ENCODE data around the gene FAM72D. TPM values are rescaled to one million over a fixed set of nuclear protein-coding genes. Genes with fewer than 3 reads are reported as not detected.
A peak's percentile ranks its signal among the peaks of the same experiment; 100 is the strongest.
"Not testable (repeated sequence)": the region's sequence is repeated elsewhere in the genome, so short reads cannot be mapped to it uniquely, and the experiment has no call there.

FAM72D gene
- total and polyA plus RNA-seq, 5 donors from 2014 or later = 0.38 to 0.47 TPM; not detected in 3

- H3K4me1 Mint-ChIP-seq; H3K27ac ChIP-seq (ENCODE audit: insufficient read depth, low read length, poor library complexity, severe bottlenecking); H3K27me3 ChIP-seq (ENCODE audit: control insufficient read depth, insufficient read depth, low read length); ATAC-seq (ENCODE audit: low read depth in 2 of 2); H3K4me3 ChIP-seq (ENCODE audit: low read depth, low read length); H3K36me3 ChIP-seq (ENCODE audit: control insufficient read depth, insufficient read depth, low read length); H3K27me3 Mint-ChIP-seq; H3K27ac Mint-ChIP-seq; H3K9me3 Mint-ChIP-seq; DNase-seq; H3K36me3 Mint-ChIP-seq; H3K4me3 Mint-ChIP-seq; H3K4me1 ChIP-seq (ENCODE audit: control insufficient read depth, insufficient read depth, low read length, poor library complexity, severe bottlenecking); H3K9me3 ChIP-seq (ENCODE audit: control insufficient read depth in 2 of 2, low read length in 2 of 2): not testable (repeated sequence)
Measured at GRCh38 chr1:145146308-145146707, 50.5 kb downstream of the FAM72D start.

- H3K27me3 ChIP-seq (ENCODE audit: control insufficient read depth, insufficient read depth, low read length); ATAC-seq (ENCODE audit: low read depth in 2 of 2); H3K36me3 Mint-ChIP-seq; DNase-seq; H3K4me1 ChIP-seq (ENCODE audit: control insufficient read depth, insufficient read depth, low read length, poor library complexity, severe bottlenecking); H3K9me3 Mint-ChIP-seq; H3K27me3 Mint-ChIP-seq; H3K27ac Mint-ChIP-seq; H3K4me3 ChIP-seq (ENCODE audit: low read depth, low read length); H3K4me3 Mint-ChIP-seq; H3K4me1 Mint-ChIP-seq; H3K9me3 ChIP-seq (ENCODE audit: control insufficient read depth in 2 of 2, low read length in 2 of 2); H3K27ac ChIP-seq (ENCODE audit: insufficient read depth, low read length, poor library complexity, severe bottlenecking); H3K36me3 ChIP-seq (ENCODE audit: control insufficient read depth, insufficient read depth, low read length): not testable (repeated sequence)
Measured at GRCh38 chr1:145147172-145147571, 51.4 kb downstream of the FAM72D start.

GRCh38 chr1:145155421-145155820 lies 59.6 kb downstream of the FAM72D start:
- not testable (repeated sequence) for H3K27ac Mint-ChIP-seq; H3K4me3 ChIP-seq (ENCODE audit: low read depth, low read length); H3K4me1 ChIP-seq (ENCODE audit: control insufficient read depth, insufficient read depth, low read length, poor library complexity, severe bottlenecking); H3K27me3 Mint-ChIP-seq; H3K9me3 Mint-ChIP-seq; ATAC-seq (ENCODE audit: low read depth in 2 of 2); H3K27me3 ChIP-seq (ENCODE audit: control insufficient read depth, insufficient read depth, low read length); H3K36me3 ChIP-seq (ENCODE audit: control insufficient read depth, insufficient read depth, low read length); H3K4me3 Mint-ChIP-seq; H3K36me3 Mint-ChIP-seq; DNase-seq; H3K9me3 ChIP-seq (ENCODE audit: control insufficient read depth in 2 of 2, low read length in 2 of 2); H3K27ac ChIP-seq (ENCODE audit: insufficient read depth, low read length, poor library complexity, severe bottlenecking); H3K4me1 Mint-ChIP-seq

GRCh38 chr1:145155873-145156272 lies 60.1 kb downstream of the FAM72D start:
- not testable (repeated sequence) for H3K9me3 ChIP-seq (ENCODE audit: control insufficient read depth in 2 of 2, low read length in 2 of 2); ATAC-seq (ENCODE audit: low read depth in 2 of 2); H3K36me3 ChIP-seq (ENCODE audit: control insufficient read depth, insufficient read depth, low read length); H3K36me3 Mint-ChIP-seq; H3K4me1 Mint-ChIP-seq; H3K4me1 ChIP-seq (ENCODE audit: control insufficient read depth, insufficient read depth, low read length, poor library complexity, severe bottlenecking); H3K27ac ChIP-seq (ENCODE audit: insufficient read depth, low read length, poor library complexity, severe bottlenecking); H3K27me3 Mint-ChIP-seq; H3K9me3 Mint-ChIP-seq; DNase-seq; H3K27me3 ChIP-seq (ENCODE audit: control insufficient read depth, insufficient read depth, low read length); H3K4me3 Mint-ChIP-seq; H3K27ac Mint-ChIP-seq; H3K4me3 ChIP-seq (ENCODE audit: low read depth, low read length)

GRCh38 chr1:145156891-145157610 lies 61.3 kb downstream of the FAM72D start:
- not testable (repeated sequence) for H3K27me3 ChIP-seq (ENCODE audit: control insufficient read depth, insufficient read depth, low read length); H3K9me3 Mint-ChIP-seq; ATAC-seq (ENCODE audit: low read depth in 2 of 2); H3K36me3 ChIP-seq (ENCODE audit: control insufficient read depth, insufficient read depth, low read length); H3K27ac ChIP-seq (ENCODE audit: insufficient read depth, low read length, poor library complexity, severe bottlenecking); H3K36me3 Mint-ChIP-seq; H3K4me1 Mint-ChIP-seq; H3K4me1 ChIP-seq (ENCODE audit: control insufficient read depth, insufficient read depth, low read length, poor library complexity, severe bottlenecking); H3K27me3 Mint-ChIP-seq; H3K9me3 ChIP-seq (ENCODE audit: control insufficient read depth in 2 of 2, low read length in 2 of 2)
- H3K4me3 ChIP-seq (ENCODE audit: low read depth, low read length) = peak overlapping the region; percentile 32
- peak overlapping the region; percentile 32 to 84 (median 73) for H3K27ac Mint-ChIP-seq
- DNase-seq = peak in 2 of 3 donors; percentile 47 to 65
- H3K4me3 Mint-ChIP-seq = peak overlapping the region; percentile 77 to 84 (median 80)

GRCh38 chr1:145157715-145158114 lies 61.9 kb downstream of the FAM72D start:
- not testable (repeated sequence) for H3K27me3 Mint-ChIP-seq; ATAC-seq (ENCODE audit: low read depth in 2 of 2)

GRCh38 chr1:145161046-145161752 lies 65.4 kb downstream of the FAM72D start:
- not testable (repeated sequence) for H3K27me3 Mint-ChIP-seq; H3K27ac ChIP-seq (ENCODE audit: insufficient read depth, low read length, poor library complexity, severe bottlenecking); H3K4me1 Mint-ChIP-seq; H3K36me3 Mint-ChIP-seq; H3K27me3 ChIP-seq (ENCODE audit: control insufficient read depth, insufficient read depth, low read length); H3K36me3 ChIP-seq (ENCODE audit: control insufficient read depth, insufficient read depth, low read length); H3K4me3 Mint-ChIP-seq; H3K9me3 ChIP-seq (ENCODE audit: control insufficient read depth in 2 of 2, low read length in 2 of 2); H3K27ac Mint-ChIP-seq; H3K4me3 ChIP-seq (ENCODE audit: low read depth, low read length); H3K4me1 ChIP-seq (ENCODE audit: control insufficient read depth, insufficient read depth, low read length, poor library complexity, severe bottlenecking); H3K9me3 Mint-ChIP-seq
- ATAC-seq (ENCODE audit: low read depth in 2 of 2) = peak; percentile 40 to 42
- peak in 1 of 3 donors; percentile 23 for DNase-seq

More at GRCh38 chr1:145157715-145158114, 61.9 kb downstream of the FAM72D start:
- H3K4me3 ChIP-seq (ENCODE audit: low read depth, low read length); H3K36me3 Mint-ChIP-seq; H3K9me3 Mint-ChIP-seq; DNase-seq; H3K27ac ChIP-seq (ENCODE audit: insufficient read depth, low read length, poor library complexity, severe bottlenecking); H3K36me3 ChIP-seq (ENCODE audit: control insufficient read depth, insufficient read depth, low read length); H3K4me1 Mint-ChIP-seq; H3K9me3 ChIP-seq (ENCODE audit: control insufficient read depth in 2 of 2, low read length in 2 of 2); H3K27ac Mint-ChIP-seq; H3K27me3 ChIP-seq (ENCODE audit: control insufficient read depth, insufficient read depth, low read length); H3K4me1 ChIP-seq (ENCODE audit: control insufficient read depth, insufficient read depth, low read length, poor library complexity, severe bottlenecking); H3K4me3 Mint-ChIP-seq: not testable (repeated sequence)

Data from CD4-positive, CD25-positive, alpha-beta regulatory T cell (primary cell).